GM10266 (cell line): Measurements from ENCODE around the gene KCNJ16.

Experiments used
- DNase-seq: peaks from one replicate; pipeline ENCODE4 v3.0.0; 2012; ENCODE audit errors: extremely low spot score
- CTCF ChIP-seq: IDR thresholded peaks from 2 replicates; pipeline ENCODE4 v1.5.1; 2012; ENCODE audit warnings: mild to moderate bottlenecking, low read depth; ENCODE audit not compliant: control insufficient read depth, insufficient read depth; ENCODE audit errors: missing control alignments

Gene KCNJ16

GRCh38 chr17:70136131-70136530 lies 61.1 kb downstream of the KCNJ16 start:
- TF ChIP-seq CTCF = no peak
- DNase-seq = no peak

GRCh38 chr17:70137451-70138230 lies 62.6 kb downstream of the KCNJ16 start:
- DNase-seq = peak; percentile 72
- no peak for TF ChIP-seq CTCF

- TF ChIP-seq CTCF = no peak
- no peak for DNase-seq
These were observed 63.4 kb downstream of the KCNJ16 start for GRCh38 chr17:70138291-70138865.

- DNase-seq = no peak
- no peak for TF ChIP-seq CTCF
These were observed 64.5 kb downstream of the KCNJ16 start for GRCh38 chr17:70139449-70139993.

- peak; percentile 48 for TF ChIP-seq CTCF
- DNase-seq = no peak
These were observed 69.3 kb downstream of the KCNJ16 start for GRCh38 chr17:70144260-70144846.

- TF ChIP-seq CTCF = no peak
- no peak for DNase-seq
These were observed 78.2 kb downstream of the KCNJ16 start for GRCh38 chr17:70153210-70153609.

GRCh38 chr17:70157151-70157550 lies 82.1 kb downstream of the KCNJ16 start:
- no peak for DNase-seq
- TF ChIP-seq CTCF = no peak
